ENCODE results near the gene RSKR.
"Not testable (repeated sequence)": the region's sequence is repeated elsewhere in the genome, so short reads cannot be mapped to it uniquely, and the experiment has no call there.

Gene RSKR

DNA sequence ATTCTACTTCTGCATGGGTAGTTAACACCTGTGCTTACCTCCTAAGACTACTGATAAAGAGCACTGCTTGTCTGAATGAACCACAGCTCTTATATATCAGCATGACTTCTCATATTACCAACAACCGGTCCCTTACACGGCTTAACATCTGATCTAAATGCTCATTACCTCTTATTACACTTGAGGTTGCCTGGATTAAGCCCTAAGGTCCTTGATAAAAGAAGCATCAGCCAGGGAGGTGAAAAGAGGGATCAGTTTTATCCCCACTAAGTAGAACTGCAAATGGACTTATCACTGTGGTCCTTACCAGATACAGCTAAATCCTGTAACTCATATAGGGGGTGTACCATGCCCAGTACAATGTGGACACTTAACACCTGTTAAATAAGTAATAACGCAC, 8.2 kb upstream of the RSKR start:
- DNase-seq: peak; percentile 95 to 99

DNA sequence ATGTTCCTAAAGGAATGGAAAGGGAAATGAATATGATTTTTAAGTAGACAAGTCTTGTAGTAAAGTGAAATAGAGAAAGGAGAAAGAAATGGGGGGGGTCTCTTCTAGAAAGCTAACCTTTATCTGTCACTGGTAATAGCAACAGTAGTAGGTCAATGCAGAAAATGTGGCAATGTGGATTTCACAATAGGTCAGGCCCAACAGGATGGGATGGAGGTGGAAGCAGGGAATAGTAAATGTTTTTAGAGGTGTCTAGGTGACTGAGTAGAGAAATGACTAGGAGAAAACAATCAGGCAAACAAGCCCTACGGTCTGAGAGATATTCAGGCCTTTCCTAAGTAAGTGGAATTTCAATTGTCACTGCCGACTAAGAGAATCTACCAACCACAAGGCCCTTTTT, 6.0 kb upstream of the RSKR start:
- DNase-seq: no peak

DNA sequence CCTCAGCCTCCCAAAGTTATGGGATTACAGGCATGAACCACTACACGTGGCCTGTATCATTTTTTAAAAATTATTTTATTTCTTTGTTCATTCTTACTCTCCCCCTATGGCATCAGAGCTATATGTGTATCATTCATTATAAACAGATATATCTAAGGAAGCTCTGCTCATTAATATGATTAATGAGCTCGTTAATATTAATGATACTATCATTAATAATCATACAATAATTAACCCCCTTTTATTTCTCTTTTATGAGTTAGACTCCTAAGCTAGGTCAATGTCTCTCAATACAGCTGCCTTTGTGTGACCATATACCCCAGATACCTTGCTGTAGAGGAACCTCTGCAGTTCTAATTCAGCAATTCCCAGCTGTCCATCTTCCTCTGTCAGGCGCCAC, 4.5 kb upstream of the RSKR start:
- no peak for DNase-seq

DNA sequence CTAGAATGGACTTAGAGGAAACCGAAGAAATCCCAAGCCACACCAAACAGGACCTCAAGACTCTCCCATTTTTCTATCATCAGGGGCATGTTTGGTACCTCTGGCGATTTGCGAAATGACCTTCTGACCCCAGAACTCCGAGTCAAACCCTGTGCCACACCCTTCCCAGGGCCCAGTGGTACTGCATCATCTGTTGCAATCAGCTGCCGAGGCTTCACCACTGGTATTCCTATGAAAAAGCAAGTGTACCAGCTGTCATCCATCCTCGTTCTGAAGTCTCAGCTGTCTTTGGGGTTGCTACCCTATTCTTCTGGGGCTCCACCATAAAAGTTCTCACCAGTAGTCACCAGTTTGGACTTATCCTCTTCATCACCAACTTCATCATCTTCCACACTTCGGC, 2.3 kb upstream of the RSKR start:
- DNase-seq: no peak

DNA sequence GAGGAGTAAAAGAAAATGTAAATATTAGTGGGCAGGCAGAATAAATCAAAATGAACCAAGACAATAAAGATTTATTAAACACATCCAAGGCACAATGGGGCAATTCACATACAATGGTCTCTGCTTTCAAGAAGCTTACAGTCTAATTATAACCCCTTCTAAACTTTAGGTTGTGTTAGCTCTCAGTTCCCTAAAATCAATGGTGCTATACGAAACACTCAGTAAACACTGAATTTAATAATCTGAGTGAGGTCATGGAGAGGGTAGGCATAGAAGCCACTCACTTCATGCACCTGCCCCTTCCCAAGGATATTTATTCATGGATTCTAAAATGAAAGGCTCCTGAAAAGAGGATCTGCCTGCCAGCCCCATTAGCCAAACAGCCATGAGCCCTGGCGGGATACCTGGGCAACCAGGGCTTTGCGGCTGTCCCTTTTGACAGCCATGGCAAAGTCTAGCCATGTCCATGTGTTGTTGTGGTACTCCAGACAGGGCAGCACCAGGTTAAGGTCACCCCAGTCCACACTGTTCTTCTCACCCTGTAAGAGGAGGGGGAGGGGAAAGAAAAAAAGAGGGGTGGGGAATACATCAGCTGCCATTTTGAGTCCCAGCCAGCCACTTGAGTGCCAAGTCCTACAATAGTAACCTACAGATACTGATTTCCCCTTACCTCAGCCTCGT, 1.4 kb upstream of the RSKR start:
- DNase-seq: no peak

- DNase-seq: peak; percentile 14 to 66
Observed at GRCh38 chr17:28612936-28613872, 781 bp downstream of the RSKR start.

DNA sequence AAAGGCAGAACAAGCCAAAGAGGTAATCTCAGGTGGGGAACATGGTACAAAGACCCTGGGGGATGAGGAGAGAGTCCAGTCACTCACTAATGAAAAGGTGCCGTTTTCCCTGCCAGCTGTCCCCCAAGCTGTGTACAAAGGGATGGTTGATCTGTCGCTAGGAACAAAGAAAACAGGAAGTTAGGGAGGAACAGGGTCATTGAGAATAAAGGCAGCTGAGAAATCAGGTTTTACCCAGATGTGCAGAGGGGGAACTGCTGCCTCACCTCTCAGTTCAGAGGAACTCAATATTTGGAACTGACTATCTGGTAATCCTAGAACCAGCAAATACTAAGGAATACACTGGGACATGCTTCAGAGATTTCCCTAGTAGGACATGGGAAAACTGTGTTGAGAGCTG, 1.5 kb downstream of the RSKR start:
- DNase-seq: no peak

DNA sequence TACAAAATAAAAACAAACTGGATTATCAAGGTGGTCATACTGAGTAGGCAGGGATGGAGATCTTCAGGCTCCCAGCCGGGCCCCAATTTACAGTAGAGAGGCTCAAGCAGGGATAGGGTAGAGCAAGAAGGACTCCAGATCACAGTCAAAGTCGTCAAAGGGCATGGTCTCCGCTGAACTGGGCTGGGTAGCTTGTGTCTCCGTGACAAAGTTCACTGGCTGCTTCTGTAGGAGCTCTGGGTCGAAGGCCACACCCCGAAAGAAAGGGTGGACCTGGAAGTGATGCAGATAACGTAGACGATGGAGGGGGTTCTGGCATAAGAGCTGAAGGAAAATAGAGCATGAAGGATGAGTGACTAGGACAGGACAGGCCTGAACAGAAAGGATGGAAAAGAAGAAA, 3.6 kb downstream of the RSKR start:
- no peak for DNase-seq

DNA sequence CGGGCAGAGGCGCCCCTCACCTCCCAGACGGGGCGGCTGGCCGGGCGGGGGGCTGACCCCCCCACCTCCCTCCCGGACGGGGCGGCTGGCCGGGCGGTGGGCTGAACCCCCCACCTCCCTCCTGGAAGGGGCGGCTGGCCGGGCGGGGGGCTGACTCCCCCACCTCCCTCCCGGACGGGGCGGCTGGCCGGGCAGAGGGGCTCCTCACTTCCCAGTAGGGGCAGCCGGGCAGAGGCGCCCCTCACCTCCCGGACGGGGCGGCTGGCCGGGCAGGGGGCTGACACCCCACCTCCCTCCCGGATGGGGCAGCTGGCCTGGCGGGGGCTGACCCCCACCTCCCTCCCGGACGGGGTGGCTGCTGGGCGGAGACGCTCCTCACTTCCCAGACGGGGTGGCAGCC, 10.0 kb downstream of the RSKR start:
- not testable (repeated sequence) for DNase-seq

DNA sequence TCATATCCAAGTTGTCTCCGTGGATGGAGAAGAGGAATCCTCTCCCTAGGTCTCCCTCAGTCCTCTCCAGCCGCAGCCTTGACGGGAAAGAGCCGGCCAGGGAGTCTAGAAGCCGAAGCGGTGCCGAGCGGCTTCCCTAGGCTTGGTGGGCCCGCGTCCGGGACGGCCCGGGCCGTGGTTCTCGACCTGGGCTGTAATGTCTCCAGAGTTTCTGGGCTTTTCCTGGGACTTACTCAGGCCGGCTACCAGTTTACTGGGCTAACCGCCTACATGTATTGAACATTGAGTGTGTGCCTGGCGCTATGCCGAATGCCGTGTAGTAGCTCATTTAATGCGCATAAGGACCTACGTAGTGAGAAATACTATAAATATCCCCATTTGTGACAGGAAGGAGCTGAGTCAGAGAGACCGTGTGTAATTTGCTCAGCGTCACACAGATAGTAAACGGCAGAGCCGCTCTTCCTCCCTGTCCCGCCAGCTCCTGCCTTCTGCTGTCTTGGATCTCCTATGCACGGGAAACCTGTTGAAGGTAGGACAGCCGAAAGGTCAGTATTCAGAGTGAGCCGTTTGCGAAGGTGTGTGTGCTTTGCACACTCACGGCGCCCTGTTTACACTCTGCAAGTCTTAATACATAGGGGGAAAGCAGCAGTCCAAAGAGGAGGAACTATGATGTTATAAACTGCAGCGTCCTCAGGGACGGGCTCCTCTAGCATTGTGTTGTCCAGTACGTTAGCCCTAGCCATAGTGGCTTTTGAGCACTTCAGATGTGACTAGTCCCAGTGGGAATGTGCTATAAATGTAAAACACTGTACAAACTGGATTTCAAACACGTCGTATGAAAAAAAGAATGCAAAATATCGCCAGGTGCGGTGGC, 14.4 kb downstream of the RSKR start:
- peak; percentile 70 to 77 for DNase-seq

DNA sequence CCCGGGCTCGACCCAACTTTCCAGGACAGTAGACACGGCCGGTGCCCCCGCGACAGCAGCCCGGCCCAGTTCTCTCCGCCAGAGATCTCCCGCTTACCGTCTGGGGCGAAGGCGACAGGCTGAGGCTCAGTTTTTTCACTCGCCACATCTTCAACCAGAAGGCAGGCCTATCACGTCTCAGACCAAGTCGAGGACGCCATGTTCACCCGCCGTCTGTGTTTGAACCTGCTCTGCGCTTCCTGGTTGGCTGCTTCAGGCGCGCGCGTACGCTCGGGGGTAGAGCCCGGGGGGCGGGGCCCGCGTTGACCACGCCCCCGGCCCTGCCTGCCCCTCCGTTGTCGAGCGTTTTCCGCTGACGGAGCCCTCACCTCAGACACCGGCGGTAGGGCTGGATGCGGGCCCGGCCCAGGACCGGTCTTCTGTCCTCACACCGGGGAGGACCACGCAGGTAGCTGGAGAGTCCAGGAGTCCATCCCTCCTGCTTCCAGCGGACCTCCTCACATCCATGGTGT, 15.1 kb downstream of the RSKR start, which contains the start of gene SPAG5:
SPAG5 (minus strand) TSS at position 227 of the 512 bp plus-strand sequence; CDS start at position 148, 79 bp downstream.
- peak; percentile 93 to 97 for DNase-seq

GRCh38 chr17:28598389-28598788, 15.6 kb downstream of the RSKR start:
- no peak for DNase-seq

GRCh38 chr17:28597606-28598383, 16.2 kb downstream of the RSKR start:
- no peak for DNase-seq

GRCh38 chr17:28592260-28592659, 21.7 kb downstream of the RSKR start:
- no peak for DNase-seq

DNA sequence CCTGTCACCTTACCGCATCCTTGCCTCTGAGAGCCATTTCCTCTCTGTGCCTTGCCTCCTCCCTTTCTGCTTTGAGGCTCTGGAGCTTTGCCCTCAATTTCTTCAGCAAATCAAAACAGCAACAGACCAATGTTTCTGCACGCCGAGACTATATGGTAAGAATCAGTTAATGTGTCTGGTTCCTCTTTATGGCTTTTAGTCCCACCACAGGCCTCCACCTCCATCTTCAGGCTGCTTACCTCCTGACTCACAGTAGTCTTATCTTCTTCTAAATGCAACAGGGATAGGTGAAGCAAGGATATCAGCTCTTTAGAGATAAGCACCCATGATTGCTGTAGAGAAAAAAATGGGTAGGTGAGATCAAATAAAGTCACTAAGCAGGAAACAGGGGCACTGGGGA, 28.1 kb downstream of the RSKR start:
- no peak for DNase-seq

GRCh38 chr17:28584434-28584833, 29.6 kb downstream of the RSKR start:
- DNase-seq: no peak

GRCh38 chr17:28582513-28582912, 31.5 kb downstream of the RSKR start:
- no peak for DNase-seq

GRCh38 chr17:28580959-28581358, 33.0 kb downstream of the RSKR start:
- DNase-seq: no peak

DNA sequence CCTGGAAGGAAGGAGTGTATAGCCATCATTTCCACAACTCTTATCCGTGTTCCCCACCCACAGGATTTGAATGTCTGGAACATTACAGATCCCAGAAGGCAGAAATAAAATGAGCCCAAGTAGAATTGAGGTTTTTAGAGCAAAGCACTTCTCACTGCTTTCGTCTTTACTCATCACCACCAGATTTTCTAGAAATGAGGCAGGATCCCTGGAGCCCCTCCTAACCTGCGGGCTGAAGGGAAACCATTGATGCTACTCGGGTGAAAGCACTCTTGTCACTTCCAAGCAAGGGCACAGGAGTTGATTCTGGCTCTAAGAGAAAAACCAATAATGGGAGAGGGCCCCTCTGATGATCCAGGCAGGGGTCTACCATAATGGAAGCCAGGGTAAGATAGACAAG, 34.5 kb downstream of the RSKR start:
- no peak for DNase-seq

- no peak for DNase-seq
Observed at GRCh38 chr17:28578246-28579195, 35.5 kb downstream of the RSKR start.

DNA sequence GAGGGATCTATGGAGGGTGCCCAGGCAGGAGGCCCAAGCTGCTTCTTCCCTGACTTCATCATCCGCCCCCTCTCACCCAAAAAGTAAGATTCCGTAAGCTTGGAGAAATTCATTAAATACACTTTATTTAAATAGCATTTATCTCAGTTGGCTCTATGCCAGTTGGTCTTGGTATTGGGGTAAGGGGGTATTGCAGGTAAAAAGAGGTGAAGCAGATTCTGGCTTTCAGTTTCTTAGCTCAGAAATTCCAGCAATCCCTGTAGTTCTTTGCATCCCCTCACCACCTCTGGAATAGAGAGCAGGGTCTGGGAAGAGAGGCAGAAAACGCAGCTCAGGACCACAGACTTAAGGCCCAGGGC, 36.5 kb downstream of the RSKR start:
- DNase-seq: no peak
